Panc1 (cell line): ENCODE data around the gene AMT.

ENCODE experiments used
- CTCF ChIP-seq: fragments of 450-650 bp; IDR thresholded peaks from 2 replicates; pipeline ENCODE4 v1.5.1; 2017; ENCODE audit warnings: mild to moderate bottlenecking
- POLR2AphosphoS5 ChIP-seq: IDR thresholded peaks from 2 replicates; pipeline ENCODE4 v1.6.1; 2012; ENCODE audit warnings: mild to moderate bottlenecking, low read depth, low read length, moderate library complexity
- REST ChIP-seq, 2 experiments: IDR thresholded peaks; 2 replicates each; pipeline ENCODE4 v1.6.1; 2011 to 2012; ENCODE audit warnings: low read depth in 2 of 2, control low read depth in 1 of 2, low read length in 1 of 2, mild to moderate bottlenecking in 1 of 2, moderate library complexity in 1 of 2; ENCODE audit not compliant: insufficient read depth in 1 of 2
- SIN3A ChIP-seq: IDR thresholded peaks from 2 replicates; pipeline ENCODE4 v1.6.1; 2012; ENCODE audit warnings: low read depth, mild to moderate bottlenecking, low read length, moderate library complexity, borderline replicate concordance; ENCODE audit not compliant: insufficient read depth

- TF ChIP-seq CTCF, result no peak
- TF ChIP-seq REST (IDR thresholded peaks at IDR 0.05; ENCODE audit: insufficient read depth in 1 of 2, low read depth in 2 of 2, low read length in 1 of 2), result no peak
- TF ChIP-seq SIN3A, result no peak
- no peak for TF ChIP-seq POLR2AphosphoS5
Measured at GRCh38 chr3:49461443-49462171, 39.3 kb upstream of the AMT start.
